Gastrocnemius medialis (tissue), 4 donors: ENCODE results near the gene RAB17. TPM values are rescaled to one million over a fixed set of nuclear protein-coding genes. Genes with fewer than 3 reads are reported as not detected.

ENCODE experiments used
- ATAC-seq, 2 donors: fragments of 150-250 bp; one replicate each; pipeline ENCODE4 v1.9.1; 2016
- DNase-seq, 2 donors: peaks; one replicate each; pipeline ENCODE4 v3.0.0-alpha.2; 2019
- H3K27ac ChIP-seq, 4 donors: fragments of 200-600 bp; sonication (generic); 1 replicate in 1 of 4; 2 replicates in 3 of 4; pipeline ENCODE4 v1.5.1; 2016 to 2018; ENCODE audit warnings: mild to moderate bottlenecking in 2 of 4, moderate library complexity in 1 of 4
- H3K27me3 ChIP-seq, 3 donors: fragments of 200-600 bp; sonication (generic) in 2 of 3; 1 replicate in 1 of 3; 2 replicates in 2 of 3; pipeline versions ENCODE4 v1.5.1 to v1.6.0; 2016 to 2019; ENCODE audit warnings: mild to moderate bottlenecking in 1 of 3, moderate library complexity in 1 of 3
- H3K36me3 ChIP-seq, 2 donors: fragments of 200-600 bp; sonication (generic) in 1 of 2; one replicate each; pipeline ENCODE4 v1.5.1; 2017 to 2018
- H3K4me1 ChIP-seq, 2 donors: fragments of 200-600 bp; sonication (generic) in 1 of 2; one replicate each; pipeline ENCODE4 v1.5.1; 2016 to 2017; ENCODE audit warnings: mild to moderate bottlenecking in 2 of 2
- H3K4me3 ChIP-seq, 4 donors: fragments of 200-600 bp; sonication (generic) in 3 of 4; 1 replicate in 1 of 4; 2 replicates in 3 of 4; pipeline ENCODE4 v1.5.1; 2016 to 2019; ENCODE audit warnings: mild to moderate bottlenecking in 2 of 4
- H3K9me3 ChIP-seq, 3 donors: fragments of 200-600 bp; sonication (generic) in 2 of 3; 1 replicate in 1 of 3; 2 replicates in 2 of 3; pipeline ENCODE4 v1.5.1; 2016 to 2019
- CTCF ChIP-seq, 5 experiments: fragments of 450-650 bp in 3 of 5; fragments of 200-600 bp in 2 of 5; sonication (generic) in 2 of 5; IDR thresholded peaks in 4 of 5; conservative IDR thresholded peaks in 1 of 5; 1 replicate in 4 of 5; 2 replicates in 1 of 5; pipeline ENCODE4 v1.5.1; 2016 to 2019; ENCODE audit warnings: antibody characterized with exemption in 5 of 5, mild to moderate bottlenecking in 3 of 5, moderate library complexity in 3 of 5
- POLR2A ChIP-seq, 2 donors: fragments of 450-650 bp; IDR thresholded peaks; one replicate each; pipeline ENCODE4 v1.6.1; 2017; ENCODE audit warnings: antibody characterized with exemption in 2 of 2, mild to moderate bottlenecking in 2 of 2, moderate library complexity in 2 of 2
- in situ Hi-C, 4 donors: fragments of 200-750 bp; cut with MboI; loops; one replicate each; pipeline versions ENCODE4 v1.15.0 to v1.8.0; 2017; ENCODE audit warnings: low sequenced_read_pairs in 4 of 4
- intact Hi-C: fragments of 100-400 bp; cut with DNase I; formaldehyde crosslinking; loops from one replicate; pipeline ENCODE4 v1.15.1; 2023; ENCODE audit warnings: low total_unique reads
- total RNA-seq, 4 donors: library from RNA; depleted of rRNA; stranded (reverse); fragments of >200 nt; gene quantifications; one replicate each; pipeline versions ENCODE4 v1.1.0 to v1.2.3, GENCODE V29; 2016

Gene RAB17
- total RNA-seq, 4 donors from 2014 or later = 0.42 to 1.3 TPM; not detected in 2

- Histone ChIP-seq H3K9me3 (peaks cover 0 to 4% (median 0%) of the 10 kb centered on the region in 3 donors), H3K36me3 (no peaks in the 10 kb centered on the region), H3K27ac (no peak overlapping the region), H3K4me3 (no peak overlapping the region), H3K4me1 (peaks cover 5 to 6% of the 10 kb centered on the region in 2 donors), H3K27me3 (no peaks in the 10 kb centered on the region)
- ATAC-seq (no peak), DNase-seq (no peak)
- intact Hi-C loops = no loop called here
- TF ChIP-seq CTCF (IDR thresholded peaks at IDR 0.05 in 4 of 5, conservative IDR thresholded peaks at IDR 0.05 in 1 of 5) = no peak
- TF ChIP-seq POLR2A (IDR thresholded peaks at IDR 0.05) = no peak
- in situ Hi-C loops = no loop called here
These were observed 36.6 kb downstream of the RAB17 start for GRCh38 chr2:237553948-237554347.

GRCh38 chr2:237552908-237553307 is 37.6 kb downstream of the RAB17 start:
- in situ Hi-C loops = no loop called here

DNA sequence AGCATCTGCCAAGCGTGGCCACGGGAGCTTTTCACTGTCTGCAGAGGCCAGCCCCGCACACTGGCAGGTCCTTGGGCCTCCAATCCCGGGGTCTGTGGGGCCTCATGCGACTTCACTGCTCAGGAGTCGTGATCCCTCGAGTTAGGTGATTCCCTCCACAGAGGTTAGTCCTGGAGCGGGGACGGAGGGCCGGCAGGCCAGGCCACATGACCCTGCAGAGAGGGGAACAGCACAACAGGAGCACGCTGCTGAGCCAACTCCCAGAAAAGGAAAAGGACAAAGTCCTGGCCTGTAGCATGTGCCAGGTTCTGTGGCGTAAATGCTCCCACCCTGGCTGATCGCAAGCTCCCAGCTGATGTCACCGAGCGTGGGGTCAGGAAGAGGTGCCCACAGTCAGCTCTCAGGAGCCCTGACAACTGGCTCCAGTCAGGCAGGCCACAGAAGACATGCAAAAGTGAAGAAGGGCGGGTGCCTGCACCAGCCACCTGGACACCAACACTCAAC is 39.4 kb downstream of the RAB17 start:
- H3K4me1 ChIP-seq = no peaks in the 10 kb centered on the region
- no peak for DNase-seq
- peaks cover 0 to 4% (median 0%) of the 10 kb centered on the region in 3 donors for H3K9me3 ChIP-seq
- H3K27me3 ChIP-seq = no peaks in the 10 kb centered on the region
- intact Hi-C loops (no loop called here), in situ Hi-C loops (no loop called here)
- TF ChIP-seq CTCF (IDR thresholded peaks at IDR 0.05 in 4 of 5, conservative IDR thresholded peaks at IDR 0.05 in 1 of 5) (no peak), POLR2A (IDR thresholded peaks at IDR 0.05) (no peak)
- H3K27ac ChIP-seq = no peak overlapping the region
- no peaks in the 10 kb centered on the region for H3K36me3 ChIP-seq
- no peak for ATAC-seq
- H3K4me3 ChIP-seq = no peak overlapping the region

More at GRCh38 chr2:237552908-237553307, 37.6 kb downstream of the RAB17 start:
- Histone ChIP-seq H3K27me3 (no peaks in the 10 kb centered on the region), H3K9me3 (peaks cover 0 to 4% (median 0%) of the 10 kb centered on the region in 3 donors), H3K36me3 (no peaks in the 10 kb centered on the region), H3K4me1 (no peaks in the 10 kb centered on the region), H3K4me3 (no peak overlapping the region), H3K27ac (no peak overlapping the region)
- no peak for DNase-seq
- intact Hi-C loops = no loop called here
- no peak for ATAC-seq
- TF ChIP-seq POLR2A (IDR thresholded peaks at IDR 0.05) (no peak), CTCF (IDR thresholded peaks at IDR 0.05 in 4 of 5, conservative IDR thresholded peaks at IDR 0.05 in 1 of 5) (no peak)

GRCh38 chr2:237549643-237550415 is 40.7 kb downstream of the RAB17 start:
- Histone ChIP-seq H3K9me3 (no peaks in the 10 kb centered on the region), H3K27ac (no peak overlapping the region), H3K36me3 (no peaks in the 10 kb centered on the region), H3K4me3 (no peak overlapping the region), H3K4me1 (no peaks in the 10 kb centered on the region), H3K27me3 (no peaks in the 10 kb centered on the region)
- no peak for ATAC-seq
- intact Hi-C loops = no loop called here
- TF ChIP-seq POLR2A (IDR thresholded peaks at IDR 0.05) (no peak), CTCF (IDR thresholded peaks at IDR 0.05 in 4 of 5, conservative IDR thresholded peaks at IDR 0.05 in 1 of 5) (no peak)
- in situ Hi-C loops = no loop called here
- no peak for DNase-seq
